Smooth muscle cell (in vitro differentiated cells): ENCODE data around the gene ZNF644. TPM values are rescaled to one million over a fixed set of nuclear protein-coding genes. Genes with fewer than 3 reads are reported as not detected.
"Not testable (repeated sequence)": the region's sequence is repeated elsewhere in the genome, so short reads cannot be mapped to it uniquely, and the experiment has no call there.

Experiments
- DNase-seq: peaks from one replicate; lab custom pipeline; 2025; ENCODE audit not compliant: unreplicated experiment; lab: John Stamatoyannopoulos, UW
- H2AFZ ChIP-seq: fragments of 200-600 bp; sonication (generic); 2 replicates; pipeline ENCODE4 v1.6.0; 2016; ENCODE audit warnings: antibody characterized with exemption, low read depth, mild to moderate bottlenecking
- H3F3A ChIP-seq: fragments of 200-600 bp; sonication (generic); 2 replicates; pipeline ENCODE4 v1.6.0; 2017; ENCODE audit warnings: antibody characterized with exemption, low read depth
- H3K27ac ChIP-seq: fragments of 200-600 bp; sonication (generic); 2 replicates; pipeline ENCODE4 v1.5.1; 2016; ENCODE audit warnings: low read depth, mild to moderate bottlenecking
- H3K27me3 ChIP-seq: fragments of 200-600 bp; sonication (generic); 2 replicates; pipeline ENCODE4 v1.6.1; 2016; ENCODE audit warnings: low read depth, mild to moderate bottlenecking
- H3K36me3 ChIP-seq: fragments of 200-600 bp; sonication (generic); 2 replicates; pipeline ENCODE4 v1.5.1; 2016; ENCODE audit warnings: low read depth
- H3K4me1 ChIP-seq: fragments of 200-600 bp; sonication (generic); 2 replicates; pipeline ENCODE4 v1.5.1; 2016; ENCODE audit warnings: low read depth
- H3K4me2 ChIP-seq: fragments of 200-600 bp; sonication (generic); 2 replicates; pipeline ENCODE4 v1.6.0; 2016; ENCODE audit warnings: mild to moderate bottlenecking
- H3K4me3 ChIP-seq: fragments of 200-600 bp; sonication (generic); 2 replicates; pipeline ENCODE4 v1.5.1; 2016; ENCODE audit warnings: mild to moderate bottlenecking
- H3K79me2 ChIP-seq: fragments of 200-600 bp; sonication (generic); 2 replicates; pipeline ENCODE4 v1.6.0; 2016; ENCODE audit warnings: low read depth, mild to moderate bottlenecking
- H3K9ac ChIP-seq: fragments of 200-600 bp; sonication (generic); 2 replicates; pipeline ENCODE4 v1.6.0; 2016; ENCODE audit warnings: low read depth
- H3K9me3 ChIP-seq: fragments of 200-600 bp; sonication (generic); replicated peaks from 2 replicates; pipeline ENCODE4 v1.5.1; 2016; ENCODE audit warnings: low read depth
- H4K20me1 ChIP-seq: fragments of 200-600 bp; sonication (generic); 2 replicates; pipeline ENCODE4 v1.6.0; 2016; ENCODE audit warnings: low read depth
- WGBS: methylation state at CpG from one replicate; pipeline ENCODE4 v1.1.7; 2016; ENCODE audit warnings: low lambda C conversion rate; 5-methylcytosine and 5-hydroxymethylcytosine counted together
- polyA plus RNA-seq: library from polyadenylated mRNA; unstranded; fragments of >200 nt; fragmentation: Nextera tagmentation; extraction: Ambion mirVana; gene quantifications from 2 replicates; pipeline ENCODE4 v1.2.1, GENCODE V29; 2016
- total RNA-seq: library from RNA; depleted of rRNA; stranded (reverse); fragments of >200 nt; gene quantifications from 2 replicates; pipeline ENCODE4 v1.2.3, GENCODE V29; 2014
- TF ChIP-seq, protein P1 (sequence below): fragments of 200-600 bp; sonication (generic); IDR thresholded peaks from 2 replicates; pipeline ENCODE4 v1.5.1; 2017; ENCODE audit warnings: borderline replicate concordance, mild to moderate bottlenecking, antibody characterized with exemption; ENCODE audit not compliant: insufficient read depth, poor library complexity, severe bottlenecking

ZNF644 gene
- total and polyA plus RNA-seq, 2 experiments from 2014 or later = 22.9 to 102 TPM

DNA sequence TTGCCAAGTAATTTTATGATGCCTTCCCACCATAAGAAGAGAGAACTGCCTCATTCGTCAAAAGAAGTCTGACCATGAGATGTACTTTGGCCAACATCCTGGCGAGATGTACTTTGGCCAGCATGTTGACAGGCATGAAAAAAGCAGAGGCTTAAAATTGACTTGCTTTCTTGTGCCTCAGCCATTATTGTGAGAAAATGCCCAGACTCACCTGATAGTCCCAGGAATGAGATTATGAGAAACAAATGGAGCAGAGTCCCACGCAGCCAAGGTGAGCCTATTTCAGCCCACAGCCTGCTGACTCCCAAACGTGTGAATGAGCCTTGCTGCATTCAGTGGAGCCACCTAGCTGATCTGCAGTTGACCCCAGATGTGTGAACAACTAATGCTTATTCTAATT, 43.5 kb upstream of the ZNF644 start:
- WGBS = 87% methylated on average over 4 of the region's 4 CpGs
- H3K27ac ChIP-seq = no peak overlapping the region
- H3F3A ChIP-seq = no peaks in the 10 kb centered on the region
- H3K4me1 ChIP-seq = no peaks in the 10 kb centered on the region
- H3K79me2 ChIP-seq = no peaks in the 10 kb centered on the region
- no peak overlapping the region for H3K9ac ChIP-seq
- H4K20me1 ChIP-seq = no peaks in the 10 kb centered on the region
- no peak overlapping the region for H2AFZ ChIP-seq
- H3K4me2 ChIP-seq = no peak overlapping the region
- no peaks in the 10 kb centered on the region for H3K9me3 ChIP-seq
- no peaks in the 10 kb centered on the region for H3K27me3 ChIP-seq
- H3K36me3 ChIP-seq = no peaks in the 10 kb centered on the region
- TF ChIP-seq, protein P1, sequence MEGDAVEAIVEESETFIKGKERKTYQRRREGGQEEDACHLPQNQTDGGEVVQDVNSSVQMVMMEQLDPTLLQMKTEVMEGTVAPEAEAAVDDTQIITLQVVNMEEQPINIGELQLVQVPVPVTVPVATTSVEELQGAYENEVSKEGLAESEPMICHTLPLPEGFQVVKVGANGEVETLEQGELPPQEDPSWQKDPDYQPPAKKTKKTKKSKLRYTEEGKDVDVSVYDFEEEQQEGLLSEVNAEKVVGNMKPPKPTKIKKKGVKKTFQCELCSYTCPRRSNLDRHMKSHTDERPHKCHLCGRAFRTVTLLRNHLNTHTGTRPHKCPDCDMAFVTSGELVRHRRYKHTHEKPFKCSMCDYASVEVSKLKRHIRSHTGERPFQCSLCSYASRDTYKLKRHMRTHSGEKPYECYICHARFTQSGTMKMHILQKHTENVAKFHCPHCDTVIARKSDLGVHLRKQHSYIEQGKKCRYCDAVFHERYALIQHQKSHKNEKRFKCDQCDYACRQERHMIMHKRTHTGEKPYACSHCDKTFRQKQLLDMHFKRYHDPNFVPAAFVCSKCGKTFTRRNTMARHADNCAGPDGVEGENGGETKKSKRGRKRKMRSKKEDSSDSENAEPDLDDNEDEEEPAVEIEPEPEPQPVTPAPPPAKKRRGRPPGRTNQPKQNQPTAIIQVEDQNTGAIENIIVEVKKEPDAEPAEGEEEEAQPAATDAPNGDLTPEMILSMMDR = no peak
- no peak for DNase-seq
- H3K4me3 ChIP-seq = no peak overlapping the region

DNA sequence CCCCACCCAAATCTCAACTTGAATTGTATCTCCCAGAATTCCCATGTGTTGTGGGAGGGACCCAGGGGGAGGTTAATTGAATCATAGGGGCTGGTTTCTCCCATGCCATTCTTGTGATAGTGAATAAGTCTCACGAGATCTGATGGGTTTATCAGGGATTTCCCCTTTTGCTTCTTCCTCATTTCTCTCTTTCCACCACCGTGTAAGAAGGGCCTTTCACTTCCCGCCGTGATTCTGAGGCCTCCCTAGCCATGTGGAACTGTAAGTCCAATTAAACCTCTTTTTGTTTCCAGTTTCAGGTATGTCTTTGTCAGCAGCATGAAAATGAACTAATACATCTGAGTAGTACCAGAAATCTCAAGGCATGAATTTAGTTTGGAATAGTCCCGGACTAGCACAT, 41.6 kb upstream of the ZNF644 start:
- H3K27ac ChIP-seq, H3F3A ChIP-seq, H3K36me3 ChIP-seq, H3K4me2 ChIP-seq, H3K27me3 ChIP-seq, H3K4me3 ChIP-seq, H3K9ac ChIP-seq, H3K9me3 ChIP-seq, H2AFZ ChIP-seq, H3K79me2 ChIP-seq, H3K4me1 ChIP-seq, DNase-seq, H4K20me1 ChIP-seq: not testable (repeated sequence)
- 93% methylated on average over 5 of the region's 5 CpGs for WGBS

DNA sequence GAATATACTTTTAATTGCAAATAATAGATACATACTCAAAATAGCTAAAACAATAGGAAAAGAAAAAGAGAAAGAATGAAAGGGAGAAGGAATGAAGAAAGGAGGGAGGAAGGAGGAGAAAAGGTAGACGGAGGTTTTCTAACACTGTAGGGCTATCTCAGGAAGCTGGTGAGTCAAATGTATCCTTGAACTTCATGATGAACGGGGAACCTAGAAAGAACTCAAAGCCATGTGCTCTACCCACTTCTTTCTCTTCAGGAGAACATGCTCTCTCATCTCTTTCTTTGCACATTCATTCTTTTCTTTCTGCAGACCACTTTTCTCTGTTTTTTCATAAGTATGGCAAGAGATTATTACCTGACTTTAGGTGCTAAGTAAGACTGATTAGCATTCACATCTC, 37.3 kb upstream of the ZNF644 start:
- Histone ChIP-seq H3K4me1 (no peaks in the 10 kb centered on the region), H3K36me3 (no peaks in the 10 kb centered on the region), H3K4me2 (no peak overlapping the region), H3K4me3 (no peak overlapping the region), H3K9ac (no peak overlapping the region), H3K79me2 (no peaks in the 10 kb centered on the region), H3F3A (no peaks in the 10 kb centered on the region), H2AFZ (no peak overlapping the region), H3K27ac (no peak overlapping the region), H3K9me3 (no peaks in the 10 kb centered on the region), H4K20me1 (no peaks in the 10 kb centered on the region), H3K27me3 (no peaks in the 10 kb centered on the region)
- WGBS = 76% methylated on average over 2 of the region's 2 CpGs
- TF ChIP-seq, protein P1 = no peak
- DNase-seq = no peak

DNA sequence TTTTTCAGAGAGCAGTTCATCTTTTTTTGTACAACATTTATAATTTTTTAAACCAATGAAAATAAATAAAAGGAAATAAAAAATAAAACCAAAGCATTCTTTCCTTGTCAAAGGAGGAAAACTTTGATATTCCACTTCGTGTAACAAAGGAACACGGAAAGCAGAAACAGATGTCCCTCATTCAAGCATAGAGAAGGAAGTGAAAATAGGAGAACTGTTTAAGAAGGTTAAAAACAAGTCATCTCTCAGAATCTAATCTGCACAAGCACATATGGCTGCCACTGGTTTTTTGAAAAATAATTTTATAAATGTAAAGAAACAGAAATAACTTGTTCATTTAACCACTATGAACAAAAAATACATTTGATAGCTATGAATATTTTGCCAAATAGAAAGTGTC, 35.9 kb upstream of the ZNF644 start:
- WGBS = 80% methylated on average over 2 of the region's 2 CpGs
- no peaks in the 10 kb centered on the region for H3K36me3 ChIP-seq
- H3K9ac ChIP-seq = no peak overlapping the region
- H3F3A ChIP-seq = no peaks in the 10 kb centered on the region
- H4K20me1 ChIP-seq = no peaks in the 10 kb centered on the region
- TF ChIP-seq, protein P1 = no peak
- no peak overlapping the region for H3K4me2 ChIP-seq
- no peak overlapping the region for H3K27ac ChIP-seq
- no peak overlapping the region for H3K4me3 ChIP-seq
- H3K27me3 ChIP-seq = no peaks in the 10 kb centered on the region
- H3K4me1 ChIP-seq = no peaks in the 10 kb centered on the region
- no peaks in the 10 kb centered on the region for H3K9me3 ChIP-seq
- H3K79me2 ChIP-seq = no peaks in the 10 kb centered on the region
- DNase-seq = no peak
- H2AFZ ChIP-seq = no peak overlapping the region
